GM21529 (cell line): Measurements from ENCODE around the gene ANKRD13C.
"Not testable (repeated sequence)": the region's sequence is repeated elsewhere in the genome, so short reads cannot be mapped to it uniquely, and the experiment has no call there.

ENCODE experiments used
- ATAC-seq: cut with Tn5 transposase; IDR thresholded peaks from one replicate; pipeline ENCODE4 v1.9.1; 2021; ENCODE audit not compliant: unreplicated experiment

Gene ANKRD13C

GRCh38 chr1:70354332-70355110 is at the start of gene ANKRD13C:
ANKRD13C (minus strand) TSS chr1:70354722; CDS start chr1:70354408, 314 bp downstream.
- peak; percentile 94 for ATAC-seq

- no peak for ATAC-seq
Measured at GRCh38 chr1:70403759-70404158, 49.2 kb upstream of the ANKRD13C start.

- ATAC-seq, result no peak
Measured at GRCh38 chr1:70401974-70402373, 47.5 kb upstream of the ANKRD13C start.

GRCh38 chr1:70400335-70400734 is 45.8 kb upstream of the ANKRD13C start:
- no peak for ATAC-seq

- ATAC-seq, result no peak
Measured at GRCh38 chr1:70397013-70397412, 42.5 kb upstream of the ANKRD13C start.

- no peak for ATAC-seq
Measured at GRCh38 chr1:70396607-70397006, 42.1 kb upstream of the ANKRD13C start.

GRCh38 chr1:70392626-70393025 is 38.1 kb upstream of the ANKRD13C start:
- no peak for ATAC-seq

GRCh38 chr1:70387507-70387906 is 33.0 kb upstream of the ANKRD13C start:
- ATAC-seq, result no peak

GRCh38 chr1:70386121-70386520 is 31.6 kb upstream of the ANKRD13C start:
- no peak for ATAC-seq

- ATAC-seq, result no peak
Measured at GRCh38 chr1:70385477-70385876, 31.0 kb upstream of the ANKRD13C start.

- ATAC-seq, result no peak
Measured at GRCh38 chr1:70384542-70384941, 30.0 kb upstream of the ANKRD13C start.

- no peak for ATAC-seq
Measured at GRCh38 chr1:70383483-70383882, 29.0 kb upstream of the ANKRD13C start.

GRCh38 chr1:70382682-70383081 is 28.2 kb upstream of the ANKRD13C start:
- peak; percentile 89 for ATAC-seq

GRCh38 chr1:70376196-70376595 is 21.7 kb upstream of the ANKRD13C start:
- ATAC-seq, result no peak

- not testable (repeated sequence) for ATAC-seq
Measured at GRCh38 chr1:70373580-70373979, 19.1 kb upstream of the ANKRD13C start.

- ATAC-seq, result no peak
Measured at GRCh38 chr1:70372426-70372825, 17.9 kb upstream of the ANKRD13C start.

GRCh38 chr1:70371586-70371985 is 17.1 kb upstream of the ANKRD13C start:
- ATAC-seq, result not testable (repeated sequence)

- not testable (repeated sequence) for ATAC-seq
Measured at GRCh38 chr1:70367397-70367796, 12.9 kb upstream of the ANKRD13C start.

GRCh38 chr1:70366997-70367396 is 12.5 kb upstream of the ANKRD13C start:
- ATAC-seq, result not testable (repeated sequence)

GRCh38 chr1:70366425-70366952 is 12.0 kb upstream of the ANKRD13C start:
- ATAC-seq, result not testable (repeated sequence)

GRCh38 chr1:70364439-70364838 is 9.9 kb upstream of the ANKRD13C start:
- no peak for ATAC-seq

- no peak for ATAC-seq
Measured at GRCh38 chr1:70361727-70362398, 7.3 kb upstream of the ANKRD13C start.
